CD4-positive, alpha-beta T cell (primary cell): ENCODE measurements around the gene FARS2. TPM values are rescaled to one million over a fixed set of nuclear protein-coding genes. Genes with fewer than 3 reads are reported as not detected.

ENCODE experiments used
- ATAC-seq: fragments of 200-7000 bp; cut with Tn5 transposase; one replicate; pipeline ENCODE4 v1.10.0; 2022; ENCODE audit warnings: mild to moderate bottlenecking; ENCODE audit not compliant: poor library complexity
- CTCF ChIA-PET: fragments of 350-600 bp; sonication (Branson Sonifier 250); formaldehyde crosslinking; loops from one replicate; lab custom pipeline; 2021; ENCODE audit warnings: antibody characterized with exemption, inconsistent platforms; lab: Charles Lee
- POLR2A ChIA-PET: fragments of 350-600 bp; sonication (Branson Sonifier 250); formaldehyde crosslinking; loops from one replicate; lab custom pipeline; 2021; ENCODE audit warnings: antibody characterized with exemption, inconsistent platforms; lab: Charles Lee
- DNase-seq, 14 experiments: peaks; one replicate each; pipeline ENCODE4 v3.0.0-alpha.2; 2013 to 2020; ENCODE audit warnings: mixed read lengths in 2 of 14
- H3K27ac ChIP-seq, 2 donors: one replicate each; pipeline versions ENCODE4 v1.5.1 to v1.7.0; 2013; ENCODE audit warnings: low read length in 2 of 2, low read depth in 1 of 2, mild to moderate bottlenecking in 1 of 2
- H3K27me3 ChIP-seq, 2 experiments: 1 replicate in 1 of 2; 2 replicates in 1 of 2; pipeline versions ENCODE4 v1.6.1 to v1.7.0; 2013; ENCODE audit warnings: low read length in 2 of 2, control low read depth in 1 of 2, mild to moderate bottlenecking in 1 of 2, moderate library complexity in 1 of 2; ENCODE audit not compliant: insufficient read depth in 2 of 2, control insufficient read depth in 1 of 2
- H3K36me3 ChIP-seq: one replicate; pipeline ENCODE4 v1.6.1; 2013; ENCODE audit warnings: low read length, control low read depth; ENCODE audit not compliant: insufficient read depth
- H3K4me1 ChIP-seq: one replicate; pipeline ENCODE4 v1.6.1; 2013; ENCODE audit warnings: low read length, control low read depth; ENCODE audit not compliant: insufficient read depth
- H3K4me3 ChIP-seq: one replicate; pipeline ENCODE4 v1.5.1; 2013; ENCODE audit warnings: mild to moderate bottlenecking, low read length, moderate library complexity
- H3K9me3 ChIP-seq, 2 experiments: 1 replicate in 1 of 2; 2 replicates in 1 of 2; pipeline versions ENCODE4 v1.6.1 to v1.7.0; 2013; ENCODE audit warnings: low read length in 2 of 2, mild to moderate bottlenecking in 2 of 2, control low read depth in 1 of 2, moderate library complexity in 1 of 2; ENCODE audit not compliant: control insufficient read depth in 1 of 2, insufficient read depth in 1 of 2
- H3K27ac Mint-ChIP-seq: one replicate; pipeline ENCODE4 v1.8.0; 2020; ENCODE audit warnings: mixed read lengths
- H3K27me3 Mint-ChIP-seq: one replicate; pipeline ENCODE4 v1.8.0; 2021; ENCODE audit warnings: mixed read lengths
- H3K36me3 Mint-ChIP-seq: one replicate; pipeline ENCODE4 v1.8.0; 2021; ENCODE audit warnings: low read depth, mixed read lengths
- H3K4me1 Mint-ChIP-seq: one replicate; pipeline ENCODE4 v1.8.0; 2021; ENCODE audit warnings: low read depth, mixed read lengths
- H3K4me3 Mint-ChIP-seq: one replicate; pipeline ENCODE4 v1.8.0; 2020; ENCODE audit warnings: mild to moderate bottlenecking, mixed read lengths
- H3K9me3 Mint-ChIP-seq: one replicate; pipeline ENCODE4 v1.8.0; 2020; ENCODE audit warnings: mixed read lengths
- CTCF ChIP-seq: fragments of 200-600 bp; IDR thresholded peaks from one replicate; pipeline ENCODE4 v1.8.0; 2022; ENCODE audit warnings: antibody characterized with exemption, mild to moderate bottlenecking
- intact Hi-C, 2 experiments: fragments of 100-400 bp; cut with DNase I in 1 of 2; cut with micrococcal nuclease in 1 of 2; formaldehyde crosslinking; loops; one replicate each; pipeline versions ENCODE4 v1.15.1 to v1.9.0; 2023 to 2025; cut with DNase I, micrococcal nuclease
- total RNA-seq, 174 experiments: library from RNA in 2 of 174; stranded (reverse) in 2 of 174; gene quantifications; one replicate each; pipeline ENCODE4 v1.2.3 and lab custom pipeline; 2021 to 2026

FARS2 gene
- total RNA-seq, 2 experiments from 2014 or later = 12.6 to 12.8 TPM

- Histone ChIP-seq H3K4me3 (no peak overlapping the region), H3K9me3 (no peaks in the 10 kb centered on the region), H3K36me3 (peaks cover 18% of the 10 kb centered on the region), H3K27me3 (no peaks in the 10 kb centered on the region), H3K27ac (no peak overlapping the region), H3K4me1 (no peaks in the 10 kb centered on the region)
- Mint-ChIP-seq H3K27me3 (no peaks in the 10 kb centered on the region), H3K4me1 (peaks cover 35% of the 10 kb centered on the region), H3K27ac (no peak overlapping the region), H3K4me3 (no peak overlapping the region), H3K36me3 (peaks cover 30% of the 10 kb centered on the region), H3K9me3 (no peaks in the 10 kb centered on the region)
- intact Hi-C loops = no loop called here
- no peak for DNase-seq
- no peak for ATAC-seq
- no peak for TF ChIP-seq CTCF
- ChIA-PET POLR2A (no interaction called here), CTCF (no interaction called here)
Observed at GRCh38 chr6:5367510-5367909, 106.2 kb downstream of the FARS2 start.

GRCh38 chr6:5373430-5373829 lies 112.1 kb downstream of the FARS2 start:
- Histone ChIP-seq H3K36me3 (peaks cover 16% of the 10 kb centered on the region), H3K4me1 (no peaks in the 10 kb centered on the region), H3K4me3 (no peak overlapping the region), H3K27me3 (no peaks in the 10 kb centered on the region), H3K27ac (no peak overlapping the region), H3K9me3 (no peaks in the 10 kb centered on the region)
- intact Hi-C loops = no loop called here
- Mint-ChIP-seq H3K36me3 (peaks cover 30% of the 10 kb centered on the region), H3K27me3 (no peaks in the 10 kb centered on the region), H3K4me3 (no peak overlapping the region), H3K27ac (no peak overlapping the region), H3K9me3 (no peaks in the 10 kb centered on the region), H3K4me1 (peaks cover 10% of the 10 kb centered on the region)
- ATAC-seq (no peak), DNase-seq (no peak)
- ChIA-PET POLR2A (no interaction called here), CTCF (interaction anchor here (0.5 kb wide), 1 partner anchor 269 kb away, joined by 3 read pairs; no protein-coding TSS in a partner anchor)
- no peak for TF ChIP-seq CTCF

- intact Hi-C loops = no loop called here
- no peaks in the 10 kb centered on the region for H3K27me3 Mint-ChIP-seq
- CTCF ChIA-PET = no interaction called here
Observed at GRCh38 chr6:5378331-5378730, 117.0 kb downstream of the FARS2 start.

More at GRCh38 chr6:5378331-5378730, 117.0 kb downstream of the FARS2 start:
- Mint-ChIP-seq H3K4me1 (peaks cover 18% of the 10 kb centered on the region), H3K27ac (no peak overlapping the region), H3K4me3 (no peak overlapping the region), H3K36me3 (peaks cover 30% of the 10 kb centered on the region), H3K9me3 (no peaks in the 10 kb centered on the region)
- Histone ChIP-seq H3K27ac (no peak overlapping the region), H3K36me3 (no peaks in the 10 kb centered on the region), H3K27me3 (no peaks in the 10 kb centered on the region), H3K4me1 (no peaks in the 10 kb centered on the region), H3K4me3 (no peak overlapping the region), H3K9me3 (peaks cover 0 to 5% of the 10 kb centered on the region in 2 experiments)
- DNase-seq = no peak
- no peak for TF ChIP-seq CTCF
- no peak for ATAC-seq
- POLR2A ChIA-PET = no interaction called here
